ENCODE measurements around the gene PIBF1.
"Not testable (repeated sequence)": the region's sequence is repeated elsewhere in the genome, so short reads cannot be mapped to it uniquely, and the experiment has no call there.

DNA sequence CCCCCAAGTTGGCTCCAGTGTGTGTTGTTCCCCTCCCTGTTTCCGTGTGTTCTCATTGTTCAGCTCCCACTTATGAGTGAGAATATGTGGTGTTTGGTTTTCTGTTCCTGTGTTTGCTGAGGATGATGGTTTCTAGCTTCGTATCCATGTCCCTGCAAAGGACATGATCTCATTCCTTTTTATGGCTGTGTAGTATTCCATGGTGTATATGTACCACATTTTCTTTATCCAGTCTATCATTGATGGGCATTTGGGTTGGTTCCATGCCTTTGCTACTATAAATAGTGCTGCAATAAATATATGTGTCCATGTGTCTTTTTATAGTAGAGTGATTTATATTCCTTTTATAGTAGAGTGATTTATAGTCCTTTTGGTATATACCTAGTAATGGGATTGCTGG is 63.2 kb downstream of the PIBF1 start:
- TF ChIP-seq, protein P1, sequence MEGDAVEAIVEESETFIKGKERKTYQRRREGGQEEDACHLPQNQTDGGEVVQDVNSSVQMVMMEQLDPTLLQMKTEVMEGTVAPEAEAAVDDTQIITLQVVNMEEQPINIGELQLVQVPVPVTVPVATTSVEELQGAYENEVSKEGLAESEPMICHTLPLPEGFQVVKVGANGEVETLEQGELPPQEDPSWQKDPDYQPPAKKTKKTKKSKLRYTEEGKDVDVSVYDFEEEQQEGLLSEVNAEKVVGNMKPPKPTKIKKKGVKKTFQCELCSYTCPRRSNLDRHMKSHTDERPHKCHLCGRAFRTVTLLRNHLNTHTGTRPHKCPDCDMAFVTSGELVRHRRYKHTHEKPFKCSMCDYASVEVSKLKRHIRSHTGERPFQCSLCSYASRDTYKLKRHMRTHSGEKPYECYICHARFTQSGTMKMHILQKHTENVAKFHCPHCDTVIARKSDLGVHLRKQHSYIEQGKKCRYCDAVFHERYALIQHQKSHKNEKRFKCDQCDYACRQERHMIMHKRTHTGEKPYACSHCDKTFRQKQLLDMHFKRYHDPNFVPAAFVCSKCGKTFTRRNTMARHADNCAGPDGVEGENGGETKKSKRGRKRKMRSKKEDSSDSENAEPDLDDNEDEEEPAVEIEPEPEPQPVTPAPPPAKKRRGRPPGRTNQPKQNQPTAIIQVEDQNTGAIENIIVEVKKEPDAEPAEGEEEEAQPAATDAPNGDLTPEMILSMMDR (IDR thresholded peaks at IDR 0.05), result not testable (repeated sequence)
- not testable (repeated sequence) for TF ChIP-seq EP300, POLR2A (IDR thresholded peaks at IDR 0.05)
